HG03432 (cell line): Measurements from ENCODE around the gene PCED1B.

Experiments
- ATAC-seq: cut with Tn5 transposase; IDR thresholded peaks from one replicate; pipeline ENCODE4 v1.9.1; 2021; ENCODE audit warnings: mild to moderate bottlenecking, moderate library complexity; ENCODE audit not compliant: unreplicated experiment

The PCED1B gene

DNA sequence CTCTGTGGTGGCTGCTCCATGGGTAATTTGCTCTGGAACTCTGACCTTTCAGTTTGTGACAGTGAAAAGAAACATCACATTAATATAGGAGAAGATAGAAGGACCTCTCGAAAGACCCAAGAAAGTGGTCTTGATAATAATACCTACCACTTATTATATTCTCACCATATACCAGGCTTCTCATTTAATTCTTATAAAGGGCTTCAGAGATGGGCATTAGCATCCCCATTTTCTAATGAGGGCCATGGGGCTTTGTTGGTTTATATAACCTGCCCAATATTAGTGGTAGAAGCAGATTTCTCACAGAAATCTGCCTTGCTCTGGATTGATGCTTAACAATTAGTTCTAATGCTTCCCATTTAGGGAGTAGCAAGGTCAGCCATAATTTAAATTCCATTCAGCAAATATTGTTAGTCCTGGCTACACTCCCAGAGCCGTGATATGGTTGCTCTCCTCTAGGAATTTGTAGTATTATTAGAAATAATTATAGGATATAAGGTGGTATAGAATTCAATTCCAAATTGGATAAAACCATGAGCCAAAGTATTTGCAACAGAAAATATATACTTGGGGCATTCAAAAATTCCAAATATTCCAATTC, 7.8 kb downstream of the PCED1B start:
- no peak for ATAC-seq

DNA sequence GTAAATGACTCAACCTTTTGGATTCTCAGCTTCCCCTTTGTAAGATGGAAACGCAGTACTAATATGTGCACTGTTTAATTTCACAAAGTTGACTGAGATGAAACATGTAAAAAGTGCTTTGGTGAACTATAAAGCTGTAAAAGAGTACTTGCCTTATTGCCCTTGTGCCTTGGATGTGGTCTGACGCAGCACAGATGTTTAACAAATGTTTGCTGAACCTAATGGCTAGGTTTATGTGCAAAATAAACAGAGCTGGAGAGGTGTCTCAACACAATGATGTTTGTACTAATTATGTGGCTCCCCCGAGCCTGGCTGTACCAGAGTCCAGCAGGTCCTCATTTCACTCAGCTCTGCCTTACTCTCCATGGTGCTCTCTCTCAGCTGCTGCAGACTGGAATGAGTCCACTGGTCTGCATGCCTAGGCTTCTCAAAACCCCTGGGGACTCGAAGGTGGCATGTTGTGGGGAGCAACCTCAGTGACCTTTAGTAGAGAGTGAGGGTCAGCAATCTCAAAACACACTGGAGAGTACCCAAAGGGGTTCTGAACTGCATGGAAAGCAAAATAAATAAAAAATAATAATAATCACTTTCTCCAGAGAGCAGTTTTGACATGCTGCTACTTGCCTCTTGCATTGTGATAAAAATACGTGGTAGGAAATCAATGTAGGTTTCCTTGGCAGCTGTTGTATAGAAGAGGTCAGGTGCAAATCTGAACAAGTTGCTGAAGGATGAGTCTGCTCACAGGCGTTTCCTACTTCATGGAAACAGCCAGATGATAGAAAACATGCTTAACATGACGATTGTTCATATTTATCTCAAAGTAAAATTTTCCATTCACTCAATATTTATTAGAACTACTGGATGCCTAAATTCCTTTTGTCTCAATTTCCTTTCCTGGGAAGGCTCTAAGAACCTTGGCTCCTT, 8.9 kb downstream of the PCED1B start:
- ATAC-seq: no peak

DNA sequence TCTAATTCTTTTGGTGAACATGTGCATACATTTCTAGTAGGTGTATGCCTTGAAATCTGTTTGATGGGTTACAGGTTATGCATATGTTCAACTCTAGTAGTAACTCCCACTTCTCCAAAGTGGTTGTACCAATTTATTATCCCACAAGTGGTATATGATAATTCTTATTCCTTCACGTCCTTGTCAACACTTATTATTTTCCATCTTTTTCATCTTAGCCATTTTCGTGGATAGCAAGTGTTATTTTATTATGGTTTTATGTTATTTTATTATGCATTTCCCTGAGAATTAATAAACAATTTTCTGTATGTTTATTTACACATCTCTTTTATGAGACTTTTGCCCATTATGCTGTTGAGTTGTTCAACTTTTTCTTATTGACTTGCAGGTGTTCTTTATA, 11.6 kb downstream of the PCED1B start:
- no peak for ATAC-seq

DNA sequence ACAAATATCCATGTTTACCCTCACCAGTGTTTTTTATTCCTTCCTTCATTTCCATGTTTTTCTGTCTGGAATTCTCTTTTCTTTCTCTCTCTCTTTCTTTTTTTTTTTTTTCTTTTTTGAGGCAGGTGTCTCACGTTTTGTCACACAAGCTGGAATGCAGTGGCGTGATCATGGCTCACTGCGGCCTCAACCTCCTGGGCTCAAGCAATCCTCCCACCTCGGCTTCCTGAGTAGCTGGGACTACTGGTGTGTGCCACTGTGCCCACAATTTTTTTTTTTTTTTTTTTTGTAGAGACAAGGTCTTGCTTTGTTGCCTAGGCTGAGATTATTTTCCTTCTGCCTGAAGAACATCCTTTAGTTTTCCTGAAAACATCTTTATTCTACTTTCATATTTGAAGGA, 15.4 kb downstream of the PCED1B start:
- ATAC-seq: no peak

DNA sequence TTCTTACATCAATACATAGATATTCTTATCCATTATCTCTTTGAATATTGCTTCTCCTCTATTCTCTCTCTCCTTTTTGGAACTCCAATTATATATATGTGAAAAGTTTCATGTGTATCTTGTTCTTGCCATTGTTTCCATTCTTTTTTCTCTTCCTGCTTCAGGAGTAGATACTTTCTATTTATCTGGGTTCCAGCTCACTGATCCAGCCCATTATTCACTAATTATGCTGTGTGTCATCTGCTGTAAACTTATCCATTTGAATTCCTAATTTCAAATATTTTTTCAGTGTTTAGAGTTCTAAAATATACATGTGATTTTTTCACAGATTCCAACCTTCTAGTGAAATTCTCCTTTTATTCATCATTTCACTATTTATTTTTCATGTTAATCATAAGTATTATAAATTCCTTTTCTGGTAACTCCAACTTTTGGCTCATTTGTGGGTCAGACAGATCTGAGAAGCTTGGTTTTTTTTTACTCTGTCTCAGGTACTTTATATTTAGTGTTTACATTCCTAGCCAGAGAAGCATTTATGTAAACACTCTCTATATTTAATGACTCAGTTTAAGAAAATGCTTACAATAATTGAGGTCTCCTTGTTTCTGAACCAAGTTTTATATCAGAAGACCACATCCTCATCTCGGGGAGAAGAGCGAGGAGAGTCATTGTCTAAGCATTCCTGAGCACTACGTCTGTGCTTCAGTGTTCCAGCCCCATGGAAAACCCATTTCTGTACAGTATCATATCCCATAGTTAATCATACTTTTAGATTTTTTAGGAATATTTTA, 16.2 kb downstream of the PCED1B start:
- ATAC-seq: no peak

DNA sequence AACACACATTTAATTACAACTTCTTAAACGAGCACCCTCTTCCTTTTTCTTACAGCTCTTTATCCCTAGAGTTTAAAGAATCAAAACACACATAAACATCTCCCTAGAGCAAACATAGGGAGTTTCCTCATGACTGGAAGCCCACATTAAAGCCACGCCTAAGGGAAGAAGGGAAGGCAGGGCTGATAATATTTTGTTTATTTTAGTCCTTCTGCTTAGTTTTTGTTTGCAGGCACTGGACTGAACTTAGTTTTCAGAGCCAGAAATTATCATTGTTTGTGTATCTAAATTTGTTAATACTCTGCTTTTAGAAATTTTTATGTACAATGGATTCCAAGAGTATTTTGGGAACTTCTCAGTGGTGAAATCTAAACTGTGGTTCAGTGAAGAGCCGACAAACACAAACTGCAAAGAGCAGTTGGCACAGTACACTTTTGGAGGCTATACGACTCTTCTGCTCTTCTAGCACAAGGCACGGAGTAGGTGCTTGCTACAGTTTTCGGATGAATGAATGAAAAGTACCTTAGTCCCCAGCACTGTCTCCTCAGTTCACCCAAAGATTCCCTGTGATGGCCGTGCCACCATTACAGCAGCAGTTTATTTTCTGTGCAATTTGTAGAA, 18.0 kb downstream of the PCED1B start:
- no peak for ATAC-seq

DNA sequence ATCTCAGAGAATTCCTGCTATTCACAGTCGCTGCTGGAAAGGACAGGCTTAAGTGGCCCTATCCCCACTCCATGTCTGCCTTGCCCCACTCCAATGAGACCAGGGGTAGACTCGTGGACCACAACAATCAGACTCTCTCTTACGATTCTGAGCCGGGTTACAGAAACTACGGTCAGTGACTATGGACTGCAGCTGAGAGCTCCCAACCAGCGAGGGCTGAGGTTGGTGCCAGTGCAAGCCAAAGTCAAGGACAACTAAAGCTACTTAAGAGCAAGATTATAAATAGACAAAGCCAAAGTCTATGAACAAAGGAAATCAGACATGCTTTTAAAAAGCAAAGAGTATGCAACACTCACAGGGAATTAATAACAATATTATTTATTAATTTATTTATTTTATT, 18.7 kb downstream of the PCED1B start:
- ATAC-seq: no peak

DNA sequence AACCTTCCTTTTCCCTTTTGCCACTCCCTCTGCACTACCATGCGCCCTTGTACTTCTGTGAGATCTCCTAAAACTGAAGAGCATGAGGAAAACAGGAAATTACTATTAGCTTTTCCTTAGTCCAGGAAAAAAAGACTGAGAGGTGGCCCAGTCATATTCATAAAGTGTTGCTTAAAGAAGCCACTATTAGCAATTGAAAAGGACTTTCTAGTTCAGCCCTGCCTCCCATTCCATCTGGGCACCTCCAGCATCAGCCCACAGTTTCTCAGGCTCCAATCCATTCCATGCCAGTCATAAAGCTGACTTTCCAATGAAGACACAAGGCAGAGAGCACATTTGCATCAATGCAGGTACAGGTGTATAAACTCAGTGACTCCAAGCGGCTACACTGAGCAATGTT, 20.2 kb downstream of the PCED1B start:
- no peak for ATAC-seq

DNA sequence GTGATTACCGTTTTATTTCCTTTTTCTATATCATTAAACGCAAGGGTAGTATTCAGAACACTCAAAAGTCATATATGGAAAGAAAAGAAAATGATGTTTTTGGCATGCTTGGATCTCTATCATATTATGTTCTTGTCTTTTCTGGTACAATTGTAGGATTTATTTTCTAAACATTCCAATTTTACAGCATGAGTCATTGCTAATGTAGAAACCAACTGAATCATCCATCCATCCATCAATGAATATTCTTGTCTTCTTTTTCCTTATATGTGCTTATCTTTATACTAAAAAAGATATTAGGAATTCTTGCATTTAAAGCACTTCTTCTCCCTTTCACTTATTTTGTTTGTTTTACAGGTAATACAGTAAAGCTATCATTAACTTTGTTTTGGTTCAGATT, 20.7 kb downstream of the PCED1B start:
- no peak for ATAC-seq

DNA sequence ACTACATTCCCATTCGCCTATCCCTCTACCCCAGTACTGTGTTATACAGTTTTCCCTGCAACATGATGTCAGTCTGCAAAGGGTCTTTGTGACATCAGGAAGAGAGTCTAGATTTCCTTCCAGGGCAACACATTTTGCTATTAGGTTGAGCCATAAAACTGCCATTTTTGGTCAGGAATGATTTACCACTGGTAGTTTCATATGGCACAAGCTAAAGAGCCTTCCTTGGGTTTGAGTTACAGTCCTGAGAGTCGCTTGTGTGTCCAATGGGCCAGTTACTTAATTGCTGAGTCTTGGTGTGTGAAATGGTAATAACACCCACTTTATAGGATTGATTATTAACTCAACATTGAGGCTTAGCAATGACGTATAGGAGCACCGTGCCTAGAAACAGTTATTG, 23.0 kb downstream of the PCED1B start:
- no peak for ATAC-seq

DNA sequence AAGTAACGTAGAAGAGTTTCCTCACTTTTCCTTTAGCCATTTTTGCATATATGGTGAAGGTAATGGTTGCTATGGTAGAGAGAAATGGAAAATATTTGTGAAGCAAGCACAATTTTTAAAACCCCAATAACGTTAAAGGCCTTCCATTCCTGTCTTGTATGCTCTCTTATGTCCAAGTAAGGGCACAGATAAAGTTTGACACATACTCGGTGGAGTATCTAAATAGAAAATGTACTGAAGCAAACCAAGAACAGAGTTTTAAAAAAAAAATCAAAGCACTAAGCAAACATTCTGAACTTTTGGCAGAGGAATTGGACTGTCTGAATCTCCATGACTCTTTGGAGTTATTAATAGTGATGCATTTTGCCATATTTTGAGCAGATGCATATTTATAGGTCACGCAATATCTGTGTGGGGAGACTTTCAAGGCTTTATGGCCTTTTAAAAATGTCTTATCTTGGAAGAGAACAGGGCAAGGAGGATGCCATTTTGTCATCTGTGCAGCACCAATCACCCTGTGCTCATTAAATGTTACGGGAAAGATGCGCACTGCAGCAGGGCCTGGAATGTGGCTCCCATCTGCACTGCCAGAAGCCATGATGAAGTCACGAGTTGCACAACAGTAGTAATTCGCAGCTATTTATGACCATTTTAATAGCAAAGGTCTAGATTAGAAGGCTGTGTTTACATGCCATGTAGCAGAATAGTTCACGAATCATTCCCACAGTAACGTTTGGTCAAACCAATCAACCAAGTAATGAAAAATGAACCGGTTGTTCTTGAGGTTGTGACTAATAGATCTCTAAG, 23.6 kb downstream of the PCED1B start:
- ATAC-seq: no peak

DNA sequence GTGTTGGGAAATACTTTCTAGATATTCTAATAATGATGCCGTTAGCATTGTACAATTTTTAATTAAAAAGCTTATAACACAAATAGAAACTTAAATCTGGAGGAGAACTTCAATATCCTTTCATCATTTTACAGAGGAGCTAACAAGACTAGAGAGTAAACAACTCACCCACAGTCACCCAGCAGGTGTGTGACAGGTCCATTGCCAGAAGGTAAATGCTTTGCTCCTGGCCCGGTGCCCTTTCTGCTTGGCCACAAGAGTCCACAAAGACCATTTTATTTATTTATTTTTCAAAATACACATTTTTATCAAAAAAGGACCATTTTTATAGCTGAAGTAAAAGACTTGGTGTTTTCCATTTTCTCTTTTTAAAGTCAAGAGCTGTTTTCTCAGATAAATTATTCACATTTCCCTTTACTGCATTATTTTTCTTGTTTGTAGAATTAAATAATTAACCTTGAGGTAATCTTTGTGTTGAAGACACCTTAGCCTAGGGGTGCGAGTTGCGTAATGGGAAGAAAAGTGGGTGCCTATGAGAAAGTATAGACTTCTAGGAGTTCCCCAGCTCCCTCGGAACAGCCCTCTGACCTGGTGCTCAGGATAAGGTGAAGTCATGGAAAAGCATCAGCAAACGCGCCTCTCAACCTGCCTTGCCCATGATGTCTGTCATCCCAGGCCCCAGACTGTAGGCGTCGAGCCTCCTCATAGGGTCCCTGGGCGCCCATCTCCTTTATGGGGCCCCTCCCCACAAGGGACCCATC, 26.7 kb downstream of the PCED1B start:
- no peak for ATAC-seq

DNA sequence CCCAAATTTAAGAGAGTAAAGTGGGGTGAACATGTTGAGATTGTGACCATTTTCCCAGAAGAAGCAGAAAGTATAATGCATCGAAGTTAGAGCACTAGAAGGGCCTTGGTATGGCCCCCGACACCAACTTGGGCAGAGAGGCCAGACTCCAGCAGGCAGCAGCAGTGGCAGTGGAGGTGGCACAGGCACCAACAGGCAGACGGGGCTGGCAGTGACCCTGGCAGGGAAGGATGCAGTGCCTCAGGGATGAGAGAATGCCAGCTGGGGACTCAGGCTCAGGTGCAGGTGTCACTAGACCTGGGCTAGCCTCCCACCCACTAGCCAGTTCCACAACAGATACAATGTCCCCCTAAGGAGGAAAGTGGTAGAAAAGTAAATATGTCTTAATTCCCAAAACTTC, 28.0 kb downstream of the PCED1B start:
- no peak for ATAC-seq

DNA sequence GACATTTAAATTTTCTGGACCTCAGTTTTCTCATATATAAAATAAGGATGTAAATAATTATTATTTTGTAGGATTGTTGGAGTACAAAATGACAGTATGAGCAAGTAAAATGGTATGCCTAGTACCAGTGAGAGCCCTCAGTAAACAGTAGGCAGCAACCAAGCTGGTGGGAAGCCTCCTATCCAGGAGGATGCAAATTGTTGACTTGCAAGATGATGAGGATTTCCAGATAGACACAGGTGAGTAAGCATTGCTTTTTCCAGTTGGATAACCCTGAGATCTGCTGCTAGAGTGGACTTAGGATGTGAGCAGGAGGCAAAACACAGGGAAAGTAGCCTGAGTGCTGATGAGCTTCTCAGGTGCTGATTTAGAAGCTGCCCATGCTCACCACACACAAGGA, 28.5 kb downstream of the PCED1B start:
- ATAC-seq: no peak

DNA sequence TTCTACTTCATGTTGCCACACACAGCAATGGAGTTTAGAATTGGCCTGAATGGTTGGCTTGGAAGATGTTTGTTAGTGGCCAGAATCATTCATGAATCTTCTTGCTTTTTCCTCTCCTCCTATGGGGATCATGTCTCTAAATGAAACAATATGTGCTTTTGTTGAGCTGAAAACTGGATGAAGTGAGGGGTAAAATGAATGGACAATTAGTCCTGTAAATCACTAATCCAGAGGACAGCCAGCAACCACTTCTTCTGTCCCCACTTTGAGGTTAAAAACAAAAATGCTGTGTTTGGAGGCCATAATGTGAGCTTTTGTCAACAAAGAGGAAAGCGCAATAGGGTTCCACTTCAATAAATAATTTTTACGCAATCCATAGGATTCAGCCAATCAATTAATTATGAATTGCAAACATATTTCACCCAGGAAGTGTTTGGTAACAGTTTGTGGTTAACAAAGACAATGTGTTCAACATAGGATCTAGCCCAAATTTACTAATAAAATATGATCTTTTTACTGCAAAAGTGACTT, 30.7 kb downstream of the PCED1B start:
- ATAC-seq: no peak

DNA sequence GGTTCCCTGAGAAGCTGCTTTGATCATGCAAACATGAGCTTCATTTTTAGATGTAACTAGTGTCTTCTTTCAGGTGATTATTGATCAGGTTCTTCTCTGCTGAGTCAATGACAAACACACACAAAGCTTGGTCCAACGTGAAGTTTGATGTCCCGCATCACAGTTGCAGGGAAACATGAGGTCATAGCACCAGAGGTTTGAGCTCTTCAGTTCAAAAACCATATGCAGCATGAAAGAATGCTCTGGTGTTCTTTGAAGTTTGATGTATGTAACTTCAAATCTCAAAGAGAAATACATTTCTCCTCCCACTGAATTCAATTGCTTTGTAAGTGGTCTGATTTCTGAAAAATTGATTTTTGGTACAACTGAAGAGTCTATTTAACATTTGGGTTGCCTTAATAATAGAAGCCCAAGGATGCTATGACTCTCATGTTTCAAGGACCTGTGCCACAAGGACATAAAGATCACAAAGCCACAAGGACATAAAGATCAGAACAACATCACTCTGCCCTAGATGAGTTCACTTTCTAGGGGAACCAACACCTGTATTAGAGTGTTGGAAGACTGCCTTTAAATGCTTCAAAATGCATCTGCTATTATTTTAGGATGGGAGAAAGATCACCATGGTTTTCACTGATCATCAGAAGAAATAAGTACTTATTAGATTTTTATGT, 31.4 kb downstream of the PCED1B start:
- ATAC-seq: no peak

DNA sequence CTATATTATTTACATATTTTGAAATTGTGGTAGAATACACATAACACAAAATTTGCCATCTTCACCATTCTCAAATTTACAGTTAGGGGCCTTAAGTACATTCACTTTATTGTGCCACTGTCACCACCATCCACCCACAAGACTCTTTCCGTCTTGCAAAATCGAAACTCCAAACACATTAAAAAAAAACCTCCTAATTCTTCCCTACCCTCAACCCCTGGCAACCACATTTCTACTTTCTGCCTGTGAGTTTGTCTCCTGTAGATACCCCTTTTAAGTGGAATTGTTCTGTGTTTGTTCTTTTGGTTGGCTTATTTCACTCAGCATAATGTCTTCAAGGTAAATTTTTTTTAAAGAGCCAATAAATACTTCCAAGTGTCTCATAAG, 32.0 kb downstream of the PCED1B start:
- ATAC-seq: no peak

DNA sequence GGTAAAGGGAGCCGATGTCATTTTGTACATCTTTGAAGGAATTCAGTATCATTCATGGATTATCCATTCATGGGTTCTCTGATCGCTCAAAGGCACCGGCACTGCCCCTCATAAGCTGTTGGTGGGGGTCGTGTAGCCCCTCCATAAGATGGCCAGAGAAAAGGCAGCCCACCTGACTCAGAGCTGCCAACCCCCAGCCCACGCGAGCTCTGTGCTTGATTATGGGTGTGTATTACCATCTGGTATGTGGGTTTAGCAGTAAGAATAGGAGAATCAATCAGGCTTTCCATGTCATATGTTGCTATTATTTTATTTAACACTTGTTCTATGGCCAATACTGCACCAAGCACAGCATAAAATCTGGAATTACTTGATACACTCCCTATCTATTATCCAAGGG, 32.4 kb downstream of the PCED1B start:
- no peak for ATAC-seq

DNA sequence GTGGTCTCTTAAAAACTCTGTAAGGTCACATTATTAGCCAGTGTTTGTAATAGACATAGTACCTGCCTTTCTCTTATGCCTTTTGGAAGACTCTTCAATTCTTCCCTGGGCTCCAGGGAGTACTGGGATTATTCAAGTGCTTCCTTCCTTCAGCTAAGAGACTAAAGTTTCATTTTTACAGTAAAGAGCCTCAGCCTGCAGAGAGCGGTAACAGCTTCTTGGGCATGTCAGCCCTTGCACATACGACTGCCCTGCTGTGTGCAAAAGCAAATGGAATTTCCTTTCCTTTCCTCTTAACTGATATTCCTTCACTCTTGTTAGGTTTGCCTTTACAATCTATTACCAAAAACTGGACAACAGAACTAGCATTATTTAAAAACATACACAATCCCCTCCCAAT, 33.3 kb downstream of the PCED1B start:
- ATAC-seq: no peak
